Measurements from ENCODE around the gene HAVCR2. TPM values are rescaled to one million over a fixed set of nuclear protein-coding genes. Genes with fewer than 3 reads are reported as not detected.

HAVCR2 gene
- total RNA-seq, 1 donor from 2014 or later = 0.37 TPM

- H3K27me3 Mint-ChIP-seq (ENCODE audit: insufficient read depth, low read depth) = peaks cover 5% of the 10 kb centered on the region
Measured at GRCh38 chr5:157120102-157120501, 11.3 kb upstream of the HAVCR2 start.

GRCh38 chr5:157116483-157116954 is 7.7 kb upstream of the HAVCR2 start:
- H3K36me3 Mint-ChIP-seq = peaks cover 2% of the 10 kb centered on the region
- no peak overlapping the region for H2AFZ ChIP-seq (replicated peaks)
- TF ChIP-seq EZH2phosphoT487 (IDR thresholded peaks at IDR 0.05) = no peak
- no peak for TF ChIP-seq CTCF (IDR thresholded peaks at IDR 0.05)
- no peak for TF ChIP-seq EZH2 (IDR thresholded peaks at IDR 0.05)
- DNase-seq (ENCODE audit: low spot score) = no peak
- H3K4me3 ChIP-seq = no peak overlapping the region
- peaks cover 5% of the 10 kb centered on the region for H3K9me3 Mint-ChIP-seq
- no peaks in the 10 kb centered on the region for H3F3A ChIP-seq (ENCODE audit: low read depth)
- no peak overlapping the region for H3K4me3 Mint-ChIP-seq
- no peaks in the 10 kb centered on the region for H3K4me1 ChIP-seq
- no peaks in the 10 kb centered on the region for H3K36me3 ChIP-seq
- no peaks in the 10 kb centered on the region for H3K79me2 ChIP-seq (ENCODE audit: low read depth)
- peaks cover 5% of the 10 kb centered on the region for H3K27me3 Mint-ChIP-seq (ENCODE audit: insufficient read depth, low read depth)
- H4K20me1 ChIP-seq (ENCODE audit: low read depth) = no peaks in the 10 kb centered on the region
- H3K9me3 ChIP-seq (ENCODE audit: low read depth) = no peaks in the 10 kb centered on the region
- no peak overlapping the region for H3K4me2 ChIP-seq
- no peaks in the 10 kb centered on the region for H3K27me3 ChIP-seq
- no peak overlapping the region for H3K27ac Mint-ChIP-seq
- peaks cover 6% of the 10 kb centered on the region for H3K4me1 Mint-ChIP-seq
- no peak overlapping the region for H3K27ac ChIP-seq
- H3K9ac ChIP-seq = no peak overlapping the region

More at GRCh38 chr5:157120102-157120501, 11.3 kb upstream of the HAVCR2 start:
- peaks cover 5% of the 10 kb centered on the region for H3K4me1 Mint-ChIP-seq
- Histone ChIP-seq H4K20me1 (ENCODE audit: low read depth) (no peaks in the 10 kb centered on the region), H3K79me2 (ENCODE audit: low read depth) (no peaks in the 10 kb centered on the region), H3K27me3 (no peaks in the 10 kb centered on the region), H2AFZ (replicated peaks) (no peak overlapping the region), H3K27ac (no peak overlapping the region), H3K9me3 (ENCODE audit: low read depth) (no peaks in the 10 kb centered on the region), H3K4me3 (no peak overlapping the region), H3K4me2 (no peak overlapping the region), H3K4me1 (no peaks in the 10 kb centered on the region), H3K36me3 (no peaks in the 10 kb centered on the region), H3K9ac (no peak overlapping the region), H3F3A (ENCODE audit: low read depth) (no peaks in the 10 kb centered on the region)
- no peak for TF ChIP-seq CTCF (IDR thresholded peaks at IDR 0.05)
- no peak for TF ChIP-seq EZH2 (IDR thresholded peaks at IDR 0.05)
- no peak for TF ChIP-seq EZH2phosphoT487 (IDR thresholded peaks at IDR 0.05)
- peaks cover 2% of the 10 kb centered on the region for H3K36me3 Mint-ChIP-seq
- no peak overlapping the region for H3K27ac Mint-ChIP-seq
- DNase-seq (ENCODE audit: low spot score) = no peak
- no peak overlapping the region for H3K4me3 Mint-ChIP-seq
- H3K9me3 Mint-ChIP-seq = peaks cover 13% of the 10 kb centered on the region

GRCh38 chr5:157115502-157115901 is 6.7 kb upstream of the HAVCR2 start:
- H3K27me3 Mint-ChIP-seq (ENCODE audit: insufficient read depth, low read depth) = no peaks in the 10 kb centered on the region
- no peaks in the 10 kb centered on the region for H3F3A ChIP-seq (ENCODE audit: low read depth)
- no peaks in the 10 kb centered on the region for H3K27me3 ChIP-seq
- no peaks in the 10 kb centered on the region for H3K4me1 ChIP-seq
- TF ChIP-seq EZH2phosphoT487 (IDR thresholded peaks at IDR 0.05) (no peak), CTCF (IDR thresholded peaks at IDR 0.05) (no peak), EZH2 (IDR thresholded peaks at IDR 0.05) (no peak)
- H3K36me3 Mint-ChIP-seq = no peaks in the 10 kb centered on the region
- H3K27ac ChIP-seq = no peak overlapping the region
- H3K9me3 Mint-ChIP-seq = no peaks in the 10 kb centered on the region
- H3K79me2 ChIP-seq (ENCODE audit: low read depth) = no peaks in the 10 kb centered on the region
- no peak overlapping the region for H3K4me2 ChIP-seq
- H3K4me3 Mint-ChIP-seq = no peak overlapping the region
- no peaks in the 10 kb centered on the region for H4K20me1 ChIP-seq (ENCODE audit: low read depth)
- H3K4me1 Mint-ChIP-seq = peaks cover 6% of the 10 kb centered on the region
- H3K36me3 ChIP-seq = no peaks in the 10 kb centered on the region
- no peak for DNase-seq (ENCODE audit: low spot score)
- no peak overlapping the region for H2AFZ ChIP-seq (replicated peaks)
- no peaks in the 10 kb centered on the region for H3K9me3 ChIP-seq (ENCODE audit: low read depth)
- no peak overlapping the region for H3K27ac Mint-ChIP-seq
- no peak overlapping the region for H3K9ac ChIP-seq
- H3K4me3 ChIP-seq = no peak overlapping the region

Data from neural progenitor cell (in vitro differentiated cells).